Measurements from ENCODE around the gene CD8A.

CD8A gene

DNA sequence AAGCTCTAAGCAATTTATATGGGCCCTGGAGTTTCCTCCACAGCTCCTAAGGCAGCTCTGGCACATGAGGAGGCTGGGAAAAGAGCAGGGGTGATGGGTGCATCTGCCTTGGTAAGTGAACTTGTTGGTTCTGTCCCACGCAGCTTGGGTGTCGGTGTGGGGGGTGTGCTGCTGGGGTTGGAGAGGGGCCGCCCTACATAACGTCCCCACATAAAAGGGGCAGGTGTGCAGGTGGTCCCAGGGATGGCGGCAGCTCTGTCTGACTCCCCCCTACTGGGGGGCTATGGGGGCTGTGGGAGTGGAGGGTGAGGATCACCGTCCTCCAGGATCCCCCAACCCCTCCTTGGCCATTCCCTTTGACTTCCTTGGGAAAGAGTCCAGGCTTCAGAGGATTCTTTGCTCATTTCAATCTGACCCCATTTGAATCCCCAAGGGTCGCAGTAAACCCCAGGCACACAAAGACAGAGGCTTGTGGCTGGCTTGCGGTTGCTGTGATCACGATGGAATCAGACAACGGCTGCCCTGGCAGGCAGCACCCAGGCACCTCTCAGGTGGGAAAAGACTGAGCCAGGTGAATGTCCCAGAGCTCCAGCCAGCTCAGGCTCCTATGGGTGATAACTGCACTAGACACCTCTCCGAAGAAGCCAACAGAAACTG, 34.5 kb upstream of the CD8A start:
- TF ChIP-seq BACH2 (CRISPR knock-in tag; IDR thresholded peaks at IDR 0.05; ENCODE audit: borderline replicate concordance) (no peak), ARNTL (CRISPR knock-in tag; IDR thresholded peaks at IDR 0.05; ENCODE audit: borderline replicate concordance, low read depth) (no peak), POU6F1 (CRISPR knock-in tag; IDR thresholded peaks at IDR 0.05; ENCODE audit: borderline replicate concordance, low read depth) (no peak), ZNF8 (CRISPR knock-in tag; IDR thresholded peaks at IDR 0.05) (no peak), RARB (CRISPR knock-in tag; IDR thresholded peaks at IDR 0.05) (no peak), ZFP30 (CRISPR knock-in tag; IDR thresholded peaks at IDR 0.05) (no peak), CSRNP3 (CRISPR knock-in tag; IDR thresholded peaks at IDR 0.05) (no peak), ZNF565 (CRISPR knock-in tag; conservative IDR thresholded peaks at IDR 0.05; ENCODE audit: low read depth) (no peak), PPARA (CRISPR knock-in tag; IDR thresholded peaks at IDR 0.05; ENCODE audit: borderline replicate concordance) (no peak), TCF4 (CRISPR knock-in tag; IDR thresholded peaks at IDR 0.05; ENCODE audit: borderline replicate concordance) (no peak), OSR1 (CRISPR knock-in tag; IDR thresholded peaks at IDR 0.05) (no peak), SNAI2 (CRISPR knock-in tag; IDR thresholded peaks at IDR 0.05) (no peak), CREB5 (CRISPR knock-in tag; IDR thresholded peaks at IDR 0.05; ENCODE audit: low read depth) (no peak)
- TF ChIP-seq, protein P1, sequence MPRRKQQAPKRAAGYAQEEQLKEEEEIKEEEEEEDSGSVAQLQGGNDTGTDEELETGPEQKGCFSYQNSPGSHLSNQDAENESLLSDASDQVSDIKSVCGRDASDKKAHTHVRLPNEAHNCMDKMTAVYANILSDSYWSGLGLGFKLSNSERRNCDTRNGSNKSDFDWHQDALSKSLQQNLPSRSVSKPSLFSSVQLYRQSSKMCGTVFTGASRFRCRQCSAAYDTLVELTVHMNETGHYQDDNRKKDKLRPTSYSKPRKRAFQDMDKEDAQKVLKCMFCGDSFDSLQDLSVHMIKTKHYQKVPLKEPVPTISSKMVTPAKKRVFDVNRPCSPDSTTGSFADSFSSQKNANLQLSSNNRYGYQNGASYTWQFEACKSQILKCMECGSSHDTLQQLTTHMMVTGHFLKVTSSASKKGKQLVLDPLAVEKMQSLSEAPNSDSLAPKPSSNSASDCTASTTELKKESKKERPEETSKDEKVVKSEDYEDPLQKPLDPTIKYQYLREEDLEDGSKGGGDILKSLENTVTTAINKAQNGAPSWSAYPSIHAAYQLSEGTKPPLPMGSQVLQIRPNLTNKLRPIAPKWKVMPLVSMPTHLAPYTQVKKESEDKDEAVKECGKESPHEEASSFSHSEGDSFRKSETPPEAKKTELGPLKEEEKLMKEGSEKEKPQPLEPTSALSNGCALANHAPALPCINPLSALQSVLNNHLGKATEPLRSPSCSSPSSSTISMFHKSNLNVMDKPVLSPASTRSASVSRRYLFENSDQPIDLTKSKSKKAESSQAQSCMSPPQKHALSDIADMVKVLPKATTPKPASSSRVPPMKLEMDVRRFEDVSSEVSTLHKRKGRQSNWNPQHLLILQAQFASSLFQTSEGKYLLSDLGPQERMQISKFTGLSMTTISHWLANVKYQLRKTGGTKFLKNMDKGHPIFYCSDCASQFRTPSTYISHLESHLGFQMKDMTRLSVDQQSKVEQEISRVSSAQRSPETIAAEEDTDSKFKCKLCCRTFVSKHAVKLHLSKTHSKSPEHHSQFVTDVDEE (CRISPR knock-in tag; IDR thresholded peaks at IDR 0.05), result no peak

DNA sequence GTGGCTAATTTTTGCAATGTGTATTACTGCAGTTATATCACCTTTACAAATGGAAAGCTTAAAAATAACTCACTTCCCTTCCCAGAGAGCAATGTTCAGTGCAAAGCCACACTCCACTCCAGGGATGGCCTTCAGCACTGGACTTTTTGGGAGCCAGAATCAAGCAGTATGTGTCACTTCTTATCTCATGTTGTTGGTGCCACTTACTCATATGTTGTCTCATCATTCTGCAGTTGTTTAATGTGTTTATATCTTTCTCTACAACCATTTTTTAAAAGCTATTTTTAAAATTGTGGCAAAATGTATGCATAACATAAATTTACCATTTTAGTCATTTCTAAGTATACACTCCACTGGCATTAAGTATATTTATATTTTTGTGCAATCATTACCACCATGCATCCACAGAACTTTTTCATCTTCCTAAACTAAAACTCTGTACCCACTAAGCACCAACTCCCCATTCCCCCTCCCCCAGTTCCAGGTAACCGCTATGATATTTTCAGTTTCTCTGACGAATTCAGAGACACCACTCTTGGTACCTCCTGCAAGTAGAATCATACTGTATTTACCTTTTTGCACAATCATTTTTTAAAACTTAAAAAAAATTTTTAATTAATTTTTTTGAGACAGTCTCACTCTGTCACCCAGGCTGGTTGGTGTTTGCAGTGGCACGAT, 32.1 kb upstream of the CD8A start:
- TF ChIP-seq OSR1 (CRISPR knock-in tag; IDR thresholded peaks at IDR 0.05), result no peak
- no peak for TF ChIP-seq ZNF8 (CRISPR knock-in tag; IDR thresholded peaks at IDR 0.05)
- TF ChIP-seq TOX (CRISPR knock-in tag; IDR thresholded peaks at IDR 0.05; ENCODE audit: borderline replicate concordance), result no peak
- ATAC-seq, result no peak

More for the DNA sequence above, 34.5 kb upstream of the CD8A start:
- ATAC-seq, result no peak

- no peak for ATAC-seq
Observed at GRCh38 chr2:86821842-86822241, 31.1 kb upstream of the CD8A start.

More at GRCh38 chr2:86821842-86822241, 31.1 kb upstream of the CD8A start:
- no peak for TF ChIP-seq BACH2 (CRISPR knock-in tag; IDR thresholded peaks at IDR 0.05; ENCODE audit: borderline replicate concordance)
- TF ChIP-seq ZFP3 (CRISPR knock-in tag; IDR thresholded peaks at IDR 0.05), result no peak
- TF ChIP-seq ISL1 (CRISPR knock-in tag; IDR thresholded peaks at IDR 0.05), result no peak
- TF ChIP-seq, protein P2, sequence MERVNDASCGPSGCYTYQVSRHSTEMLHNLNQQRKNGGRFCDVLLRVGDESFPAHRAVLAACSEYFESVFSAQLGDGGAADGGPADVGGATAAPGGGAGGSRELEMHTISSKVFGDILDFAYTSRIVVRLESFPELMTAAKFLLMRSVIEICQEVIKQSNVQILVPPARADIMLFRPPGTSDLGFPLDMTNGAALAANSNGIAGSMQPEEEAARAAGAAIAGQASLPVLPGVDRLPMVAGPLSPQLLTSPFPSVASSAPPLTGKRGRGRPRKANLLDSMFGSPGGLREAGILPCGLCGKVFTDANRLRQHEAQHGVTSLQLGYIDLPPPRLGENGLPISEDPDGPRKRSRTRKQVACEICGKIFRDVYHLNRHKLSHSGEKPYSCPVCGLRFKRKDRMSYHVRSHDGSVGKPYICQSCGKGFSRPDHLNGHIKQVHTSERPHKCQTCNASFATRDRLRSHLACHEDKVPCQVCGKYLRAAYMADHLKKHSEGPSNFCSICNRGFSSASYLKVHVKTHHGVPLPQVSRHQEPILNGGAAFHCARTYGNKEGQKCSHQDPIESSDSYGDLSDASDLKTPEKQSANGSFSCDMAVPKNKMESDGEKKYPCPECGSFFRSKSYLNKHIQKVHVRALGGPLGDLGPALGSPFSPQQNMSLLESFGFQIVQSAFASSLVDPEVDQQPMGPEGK (CRISPR knock-in tag; IDR thresholded peaks at IDR 0.05; ENCODE audit: borderline replicate concordance), result no peak
- TF ChIP-seq POU6F1 (CRISPR knock-in tag; IDR thresholded peaks at IDR 0.05; ENCODE audit: borderline replicate concordance, low read depth), result no peak
- no peak for TF ChIP-seq TCF4 (CRISPR knock-in tag; IDR thresholded peaks at IDR 0.05; ENCODE audit: borderline replicate concordance)
- TF ChIP-seq ZNF70 (CRISPR knock-in tag; IDR thresholded peaks at IDR 0.05), result no peak
- no peak for TF ChIP-seq ZNF8 (CRISPR knock-in tag; IDR thresholded peaks at IDR 0.05)
- TF ChIP-seq CSRNP3 (CRISPR knock-in tag; IDR thresholded peaks at IDR 0.05), result no peak
- TF ChIP-seq TOX (CRISPR knock-in tag; IDR thresholded peaks at IDR 0.05; ENCODE audit: borderline replicate concordance), result no peak
- no peak for TF ChIP-seq OSR1 (CRISPR knock-in tag; IDR thresholded peaks at IDR 0.05)
- TF ChIP-seq, protein P1 (CRISPR knock-in tag; IDR thresholded peaks at IDR 0.05), result no peak
- no peak for TF ChIP-seq ARNTL (CRISPR knock-in tag; IDR thresholded peaks at IDR 0.05; ENCODE audit: borderline replicate concordance, low read depth)
- TF ChIP-seq ZFP30 (CRISPR knock-in tag; IDR thresholded peaks at IDR 0.05), result no peak

Data from SK-N-SH treated with all-trans-retinoic acid at 6 μM for 48 hours (cell line).